ENCODE data around the gene C5orf34.

DNA sequence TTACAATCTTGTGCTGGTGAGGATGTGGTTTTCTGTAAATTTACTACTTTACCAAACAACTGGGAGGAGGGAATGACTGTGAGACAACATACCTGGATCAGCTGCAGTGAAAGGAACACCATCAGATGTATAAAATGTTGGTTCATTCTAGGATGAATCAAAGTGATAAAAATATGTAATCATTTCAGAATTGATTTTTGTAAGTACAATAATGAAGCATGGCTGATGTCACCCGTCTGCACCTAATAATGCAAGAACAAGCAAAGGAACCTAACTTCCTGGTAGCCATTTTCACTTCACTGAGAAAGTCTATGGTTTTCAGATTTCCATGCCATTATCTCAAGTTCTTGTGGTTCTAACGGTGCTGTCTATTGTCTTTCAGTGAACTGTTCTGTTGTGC is 18.7 kb upstream of the C5orf34 start:
- TF ChIP-seq, protein P1, sequence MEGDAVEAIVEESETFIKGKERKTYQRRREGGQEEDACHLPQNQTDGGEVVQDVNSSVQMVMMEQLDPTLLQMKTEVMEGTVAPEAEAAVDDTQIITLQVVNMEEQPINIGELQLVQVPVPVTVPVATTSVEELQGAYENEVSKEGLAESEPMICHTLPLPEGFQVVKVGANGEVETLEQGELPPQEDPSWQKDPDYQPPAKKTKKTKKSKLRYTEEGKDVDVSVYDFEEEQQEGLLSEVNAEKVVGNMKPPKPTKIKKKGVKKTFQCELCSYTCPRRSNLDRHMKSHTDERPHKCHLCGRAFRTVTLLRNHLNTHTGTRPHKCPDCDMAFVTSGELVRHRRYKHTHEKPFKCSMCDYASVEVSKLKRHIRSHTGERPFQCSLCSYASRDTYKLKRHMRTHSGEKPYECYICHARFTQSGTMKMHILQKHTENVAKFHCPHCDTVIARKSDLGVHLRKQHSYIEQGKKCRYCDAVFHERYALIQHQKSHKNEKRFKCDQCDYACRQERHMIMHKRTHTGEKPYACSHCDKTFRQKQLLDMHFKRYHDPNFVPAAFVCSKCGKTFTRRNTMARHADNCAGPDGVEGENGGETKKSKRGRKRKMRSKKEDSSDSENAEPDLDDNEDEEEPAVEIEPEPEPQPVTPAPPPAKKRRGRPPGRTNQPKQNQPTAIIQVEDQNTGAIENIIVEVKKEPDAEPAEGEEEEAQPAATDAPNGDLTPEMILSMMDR (IDR thresholded peaks at IDR 0.05): no peak
- TF ChIP-seq POLR2A (IDR thresholded peaks at IDR 0.05) (no peak), POLR2AphosphoS5 (IDR thresholded peaks at IDR 0.05) (no peak)
